GM19455 (cell line): ENCODE data around the gene AKT3.

Experiments used
- ATAC-seq: cut with Tn5 transposase; IDR thresholded peaks from one replicate; pipeline ENCODE4 v1.9.1; 2021; ENCODE audit not compliant: unreplicated experiment

Gene AKT3

GRCh38 chr1:243733670-243734307, 116.3 kb downstream of the AKT3 start:
- ATAC-seq = no peak

- ATAC-seq = no peak
Observed at GRCh38 chr1:243732637-243733036, 117.4 kb downstream of the AKT3 start.

- no peak for ATAC-seq
Observed at GRCh38 chr1:243731974-243732625, 117.9 kb downstream of the AKT3 start.

GRCh38 chr1:243731301-243731891, 118.6 kb downstream of the AKT3 start:
- no peak for ATAC-seq

- no peak for ATAC-seq
Observed at GRCh38 chr1:243730487-243731150, 119.4 kb downstream of the AKT3 start.

- ATAC-seq = no peak
Observed at GRCh38 chr1:243729956-243730355, 120.1 kb downstream of the AKT3 start.

GRCh38 chr1:243727503-243728203, 122.4 kb downstream of the AKT3 start:
- peak; percentile 87 for ATAC-seq

- peak; percentile 13 for ATAC-seq
Observed at GRCh38 chr1:243726806-243727502, 123.1 kb downstream of the AKT3 start.

GRCh38 chr1:243725846-243726245, 124.2 kb downstream of the AKT3 start:
- no peak for ATAC-seq

GRCh38 chr1:243725075-243725474, 125.0 kb downstream of the AKT3 start:
- no peak for ATAC-seq

GRCh38 chr1:243723458-243724043, 126.5 kb downstream of the AKT3 start:
- no peak for ATAC-seq

GRCh38 chr1:243723050-243723449, 127.0 kb downstream of the AKT3 start:
- ATAC-seq = no peak

- no peak for ATAC-seq
Observed at GRCh38 chr1:243719476-243719875, 130.6 kb downstream of the AKT3 start.

- no peak for ATAC-seq
Observed at GRCh38 chr1:243718893-243719292, 131.2 kb downstream of the AKT3 start.

- no peak for ATAC-seq
Observed at GRCh38 chr1:243718022-243718421, 132.0 kb downstream of the AKT3 start.

- ATAC-seq = no peak
Observed at GRCh38 chr1:243716906-243717305, 133.1 kb downstream of the AKT3 start.

GRCh38 chr1:243715285-243715684, 134.8 kb downstream of the AKT3 start:
- ATAC-seq = no peak

- ATAC-seq = no peak
Observed at GRCh38 chr1:243713470-243714186, 136.4 kb downstream of the AKT3 start.

- ATAC-seq = no peak
Observed at GRCh38 chr1:243712941-243713340, 137.1 kb downstream of the AKT3 start.

GRCh38 chr1:243712242-243712641, 137.8 kb downstream of the AKT3 start:
- no peak for ATAC-seq
